GM19452 (cell line): ENCODE data around the gene GLRA1.
"Not testable (repeated sequence)": the region's sequence is repeated elsewhere in the genome, so short reads cannot be mapped to it uniquely, and the experiment has no call there.

Experiments used
- ATAC-seq: cut with Tn5 transposase; IDR thresholded peaks from one replicate; pipeline ENCODE4 v1.9.1; 2021; ENCODE audit not compliant: unreplicated experiment

GLRA1 gene

DNA sequence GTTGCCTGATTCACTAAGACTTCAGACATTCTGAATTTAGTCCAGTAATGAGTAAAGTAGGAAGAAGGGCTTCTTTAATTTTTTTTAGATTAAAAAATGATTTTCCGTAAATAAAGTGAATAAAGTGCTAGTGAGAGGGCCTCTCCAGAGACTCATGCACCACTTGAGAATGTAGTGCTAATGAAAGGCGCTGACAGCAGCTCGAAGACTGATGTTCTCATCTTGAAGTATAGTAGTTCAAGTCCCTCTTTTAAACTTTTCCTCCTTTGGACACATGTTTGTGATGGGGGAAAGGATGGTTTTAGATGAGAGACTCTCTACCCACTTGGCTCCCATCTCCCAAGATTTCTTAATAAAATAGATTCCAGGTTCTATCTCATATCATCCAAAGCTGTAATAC, 104.4 kb downstream of the GLRA1 start:
- no peak for ATAC-seq

DNA sequence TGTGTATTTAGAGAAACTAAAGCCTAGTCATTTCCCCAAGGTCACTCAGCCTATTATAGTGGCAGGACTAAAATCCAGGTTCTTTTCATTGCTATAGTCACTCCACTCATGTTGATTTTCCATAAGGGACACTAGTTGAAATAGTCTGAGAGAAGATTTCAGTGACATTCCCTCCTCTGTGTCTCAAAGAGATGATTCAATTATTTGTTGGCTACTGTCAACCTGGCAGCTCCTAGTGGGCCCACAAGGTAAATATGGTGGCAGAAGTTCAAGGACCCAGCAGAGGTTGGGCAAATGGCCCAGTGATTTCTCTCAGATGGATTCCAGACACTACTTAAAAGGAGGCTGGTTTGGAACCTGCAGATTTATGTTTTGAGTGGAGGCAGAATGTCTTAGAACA, 104.8 kb downstream of the GLRA1 start:
- no peak for ATAC-seq

DNA sequence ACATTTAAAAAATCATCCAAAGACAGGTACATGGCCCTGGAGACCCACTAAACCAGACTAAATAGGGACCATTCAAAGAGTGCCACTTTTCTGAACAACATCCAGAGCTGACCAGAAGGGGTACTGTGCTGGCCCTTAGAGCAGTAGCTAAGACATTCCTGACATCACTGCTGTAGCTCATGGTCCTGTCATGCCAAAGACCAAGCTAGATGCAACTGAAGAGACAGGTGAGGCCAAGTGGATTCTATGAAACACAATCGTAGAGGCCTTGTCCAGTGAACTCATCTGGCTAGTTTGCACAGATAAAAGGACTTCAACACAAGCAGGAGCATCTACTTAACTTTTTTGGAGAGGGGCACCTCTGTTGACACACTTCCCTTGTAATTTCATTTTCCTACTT, 109.6 kb downstream of the GLRA1 start:
- ATAC-seq, result no peak

DNA sequence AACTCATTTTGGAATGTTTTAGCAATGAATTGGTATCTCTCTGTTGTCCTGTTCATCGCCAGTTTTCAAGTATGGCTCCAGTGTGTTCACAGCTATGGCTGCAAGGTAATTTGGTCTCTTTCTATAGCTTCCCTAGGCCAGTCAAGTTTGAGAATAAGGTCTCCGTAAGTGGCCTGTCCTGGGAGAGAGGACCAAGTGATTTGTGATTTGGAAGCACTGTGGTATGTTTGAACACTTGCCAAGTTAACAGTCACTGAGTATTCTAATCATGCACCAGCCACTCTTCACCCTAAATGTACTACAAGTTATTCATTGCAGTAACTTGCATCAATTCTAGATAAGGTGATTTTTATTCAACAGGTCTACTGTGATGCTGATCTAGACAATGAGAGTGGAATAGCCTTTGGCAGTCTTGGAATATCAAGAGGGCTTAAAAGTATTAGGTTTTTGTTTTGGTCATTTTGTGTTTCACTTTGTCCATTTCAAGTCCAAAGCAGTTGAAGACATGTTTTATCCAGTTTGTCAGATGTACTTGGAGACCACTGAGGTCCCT, 111.8 kb downstream of the GLRA1 start:
- no peak for ATAC-seq

DNA sequence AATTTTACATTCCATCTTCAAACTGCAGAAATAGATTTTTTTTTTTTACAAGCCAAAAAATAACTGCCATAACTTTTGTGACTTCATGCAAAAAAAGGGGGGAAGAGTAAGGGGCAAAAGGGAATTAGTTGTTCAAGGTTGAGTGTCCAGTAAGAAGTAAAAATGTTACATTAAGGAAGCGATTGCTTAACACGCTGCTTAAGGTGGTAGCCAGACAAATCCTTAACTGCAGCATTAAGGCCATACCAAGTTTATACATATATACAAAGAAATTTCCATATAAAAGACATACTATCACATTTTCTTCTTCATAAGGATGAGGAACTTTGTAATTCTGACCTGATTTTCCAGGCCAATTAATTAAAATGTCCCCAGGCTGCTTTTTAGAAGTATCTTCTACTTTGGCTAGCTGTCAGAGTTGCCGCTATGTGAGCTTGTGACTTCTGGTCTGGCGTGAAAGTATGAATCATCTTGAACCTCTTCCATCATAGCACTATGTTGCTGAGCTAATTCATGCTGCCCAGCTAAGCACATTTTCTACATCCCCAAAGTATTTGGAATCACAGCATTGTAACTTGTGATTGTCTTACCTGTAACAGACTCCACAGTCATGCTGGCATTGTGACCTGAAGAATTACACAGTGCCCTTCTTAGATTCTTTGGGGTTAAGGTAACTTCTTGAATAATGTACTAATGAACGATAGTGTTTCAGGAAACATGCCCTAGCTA, 112.9 kb downstream of the GLRA1 start:
- no peak for ATAC-seq

DNA sequence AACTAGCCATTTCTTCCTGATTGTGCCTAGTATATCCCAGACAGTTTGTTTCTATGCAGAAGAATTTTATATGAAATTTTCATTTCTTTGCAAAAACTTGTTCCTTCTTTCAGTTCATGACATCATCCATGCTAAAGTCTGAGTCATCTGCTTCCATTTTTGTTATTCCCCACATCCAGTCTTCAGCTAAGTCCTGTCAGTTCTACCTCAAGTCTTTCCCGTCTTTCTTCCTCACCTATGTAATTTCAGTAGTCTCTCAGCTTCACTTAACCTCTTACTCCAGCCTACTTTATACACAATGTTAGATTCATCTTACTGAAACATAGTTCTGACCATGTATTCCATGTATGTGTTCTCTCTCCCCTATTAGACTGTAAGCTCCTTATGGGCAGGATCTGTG, 113.8 kb downstream of the GLRA1 start:
- ATAC-seq, result no peak

DNA sequence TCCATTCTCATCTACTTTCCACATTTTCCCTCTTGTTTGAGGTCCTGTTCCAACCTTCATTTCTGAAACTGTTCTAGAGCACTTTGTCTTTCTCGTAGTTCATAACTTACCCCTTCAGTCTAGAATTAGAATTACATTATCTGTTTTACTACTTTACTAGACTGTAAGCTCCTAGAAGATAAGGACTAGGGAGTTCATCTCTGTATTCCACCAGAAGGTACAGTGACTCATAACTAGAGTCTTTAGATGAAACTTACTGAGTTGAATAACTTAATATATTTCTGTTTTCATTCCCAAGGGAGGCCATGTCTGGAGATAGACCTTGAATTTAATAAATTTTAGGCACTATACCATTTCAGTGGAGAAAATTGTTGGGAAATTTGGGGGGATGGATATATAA, 114.2 kb downstream of the GLRA1 start:
- no peak for ATAC-seq

DNA sequence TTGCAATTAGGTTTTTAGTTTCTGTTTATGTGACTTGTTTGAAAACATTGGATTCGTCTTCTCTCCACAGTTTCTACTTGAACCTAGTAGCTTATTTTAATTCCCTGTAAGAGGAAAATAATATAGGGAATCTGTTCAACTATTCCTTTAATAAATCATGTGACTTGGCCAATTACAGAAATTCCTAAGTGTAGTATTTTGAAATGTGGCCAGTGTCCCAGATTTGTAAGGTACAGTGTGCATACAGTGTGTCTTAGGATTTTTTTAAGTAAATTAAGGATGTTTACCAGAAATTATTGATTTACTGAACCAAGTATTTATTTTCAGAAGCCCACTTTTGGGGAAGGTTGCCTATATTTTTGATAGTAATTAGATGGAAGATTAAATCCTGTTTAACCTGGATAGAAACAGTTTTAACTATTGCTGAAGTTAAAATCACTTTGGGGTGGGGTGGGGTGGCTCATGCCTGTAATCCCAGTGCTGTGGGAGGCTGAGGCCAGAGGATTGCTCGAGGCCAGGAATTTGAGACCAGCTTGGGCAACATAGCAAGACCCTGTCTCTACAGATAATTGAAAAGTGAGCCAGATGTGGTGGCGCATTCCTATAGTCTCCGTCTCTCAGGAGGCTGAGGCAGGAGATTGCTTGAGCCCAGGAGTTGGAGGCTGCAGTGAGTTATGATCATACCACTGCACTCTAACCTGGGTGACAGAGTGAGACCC, 116.0 kb downstream of the GLRA1 start:
- ATAC-seq, result no peak

DNA sequence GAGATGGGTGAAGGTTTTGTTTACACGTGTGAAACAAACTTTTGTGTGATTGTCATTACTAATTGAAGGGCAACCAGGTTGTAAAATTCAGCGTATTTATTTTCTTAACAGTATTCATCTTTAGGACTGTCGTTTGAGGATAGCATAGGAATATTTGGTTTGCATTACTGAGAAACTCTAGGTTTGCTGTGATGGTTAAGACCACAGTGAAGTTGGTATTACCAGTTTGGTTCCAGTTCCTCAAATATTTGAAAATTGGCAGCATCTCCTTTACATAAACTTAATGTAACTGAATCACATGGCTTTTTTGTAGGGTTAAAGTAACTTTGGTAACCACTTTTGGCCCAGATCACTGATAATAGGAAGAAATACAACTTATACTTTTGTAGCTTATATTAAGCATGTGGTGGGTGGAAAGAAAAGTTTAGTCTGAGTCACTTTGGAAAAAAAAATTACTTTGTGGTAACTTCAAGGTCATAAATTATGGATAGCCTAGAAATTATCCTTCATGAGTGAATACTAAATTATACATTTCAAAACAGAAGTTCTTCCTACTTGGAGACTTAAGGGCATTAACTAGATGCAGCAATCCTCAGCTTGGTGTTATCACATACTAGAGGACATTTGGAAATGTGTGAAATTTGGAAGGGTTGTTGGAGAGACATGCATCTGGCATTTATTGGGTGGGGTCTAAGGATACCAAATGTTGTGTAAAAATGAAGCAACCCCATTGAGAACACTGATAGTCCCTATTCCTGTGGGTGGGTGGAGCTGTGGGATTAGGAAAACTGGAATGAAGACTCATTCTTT, 119.0 kb downstream of the GLRA1 start:
- ATAC-seq, result no peak

DNA sequence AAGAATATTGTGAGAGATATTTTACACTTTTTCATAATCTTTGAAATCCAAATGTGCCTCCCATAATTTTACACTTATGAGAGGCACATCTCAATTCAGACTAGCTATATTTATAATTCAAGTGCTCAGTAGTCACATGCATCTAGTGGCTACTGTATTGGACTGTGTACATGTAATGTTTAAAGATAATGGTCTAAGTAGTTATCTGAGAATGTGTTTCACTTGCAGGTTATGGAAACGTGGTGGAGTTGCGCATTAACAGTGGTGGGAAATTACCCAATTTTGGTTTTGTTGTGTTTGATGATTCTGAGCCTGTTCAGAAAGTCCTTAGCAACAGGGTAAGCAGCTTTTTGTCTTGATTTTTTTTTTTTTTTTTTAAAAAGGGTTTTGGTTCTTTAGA, 124.1 kb downstream of the GLRA1 start:
- peak; percentile 46 for ATAC-seq

DNA sequence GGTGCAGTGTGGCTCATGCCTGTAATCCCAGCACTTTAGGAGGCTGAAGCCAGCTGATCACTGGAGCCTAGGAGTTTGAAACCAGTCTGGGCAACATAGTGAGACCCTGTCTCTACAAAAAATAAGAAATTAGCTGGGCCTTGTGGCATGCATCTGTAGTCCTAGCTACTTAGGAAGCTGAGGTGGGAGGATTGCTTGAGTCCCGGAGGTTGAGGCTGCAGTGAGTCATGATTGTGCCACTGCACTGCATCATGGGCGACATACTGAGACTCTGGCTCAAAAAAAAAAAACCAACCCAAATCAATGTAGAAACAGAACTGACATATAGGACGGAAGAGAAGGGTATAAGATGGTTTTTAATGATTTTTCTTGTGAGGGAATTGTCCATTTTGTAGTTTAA, 125.2 kb downstream of the GLRA1 start:
- ATAC-seq, result no peak

DNA sequence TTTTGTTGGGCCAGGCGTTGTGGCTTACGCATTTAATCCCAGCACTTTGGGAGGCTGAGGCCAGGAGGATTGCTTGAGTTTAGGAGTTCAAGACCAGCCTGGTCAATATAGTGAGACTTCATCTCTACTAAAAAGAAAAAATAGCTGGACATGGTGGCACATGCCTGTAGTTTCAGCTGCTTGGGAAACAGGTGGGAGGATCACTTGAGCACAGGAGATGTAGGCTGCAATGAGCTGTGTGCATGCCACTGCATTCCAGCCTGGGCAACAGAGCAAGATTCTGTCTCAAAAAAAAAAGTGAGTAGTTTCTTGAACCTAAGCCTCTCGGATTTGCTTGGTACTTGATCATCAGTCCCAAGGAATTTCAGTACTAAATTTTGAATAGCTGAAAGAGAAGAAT, 126.0 kb downstream of the GLRA1 start:
- ATAC-seq, result no peak

DNA sequence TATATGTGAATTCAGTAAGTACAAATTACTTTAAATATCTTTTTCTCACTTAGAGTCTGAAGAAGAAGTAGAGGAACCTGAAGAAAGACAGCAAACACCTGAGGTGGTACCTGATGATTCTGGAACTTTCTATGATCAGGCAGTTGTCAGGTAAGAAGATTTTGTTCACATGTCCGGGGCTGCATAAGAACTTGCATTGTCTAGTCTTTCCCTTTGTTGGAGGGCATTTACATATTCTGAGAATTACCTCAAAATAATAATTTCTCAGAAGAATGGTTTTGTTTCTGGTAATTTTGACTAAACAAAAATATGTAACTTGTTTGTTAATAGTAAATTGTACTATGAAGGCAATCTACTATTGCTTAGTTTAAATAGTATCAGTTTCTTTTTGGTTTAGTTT, 129.2 kb downstream of the GLRA1 start:
- ATAC-seq, result no peak

DNA sequence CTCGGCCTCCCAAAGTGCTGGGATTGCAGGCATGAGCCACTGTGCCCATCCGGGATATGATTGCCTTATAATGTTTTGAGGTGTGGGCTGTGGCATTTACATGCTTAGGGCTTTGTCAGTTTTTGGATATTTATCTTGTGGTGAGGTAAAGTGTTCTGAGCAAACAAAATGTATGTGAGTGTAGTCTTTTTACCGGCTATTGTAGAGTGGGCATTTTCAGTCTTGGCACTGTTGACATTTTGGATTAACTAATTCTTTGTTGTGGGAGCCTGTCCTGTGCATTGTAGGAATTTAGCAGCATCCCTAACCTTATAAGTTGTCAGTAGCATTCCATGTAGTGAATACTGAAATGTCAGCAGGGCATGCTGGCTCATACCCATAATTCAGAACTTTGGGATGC, 131.3 kb downstream of the GLRA1 start:
- no peak for ATAC-seq

DNA sequence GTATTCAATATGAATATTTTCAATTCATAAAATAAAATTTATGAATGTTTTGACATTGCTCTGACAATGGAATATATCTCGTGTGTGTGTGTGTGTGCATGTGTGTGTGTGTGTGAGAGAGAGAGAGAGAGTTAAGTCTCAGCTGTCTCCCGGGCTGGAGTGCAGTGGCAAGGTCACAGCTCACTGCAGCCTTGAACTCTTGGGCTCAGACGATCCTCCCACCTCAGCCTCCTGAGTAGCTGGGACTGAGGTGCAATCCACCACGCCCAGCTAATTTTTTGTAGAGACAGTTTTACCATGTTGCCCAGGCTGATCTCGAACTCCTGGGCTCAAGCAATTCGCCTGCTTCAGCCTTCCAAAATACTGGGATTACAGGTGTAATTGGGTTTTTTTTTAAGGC, 136.8 kb downstream of the GLRA1 start:
- no peak for ATAC-seq

DNA sequence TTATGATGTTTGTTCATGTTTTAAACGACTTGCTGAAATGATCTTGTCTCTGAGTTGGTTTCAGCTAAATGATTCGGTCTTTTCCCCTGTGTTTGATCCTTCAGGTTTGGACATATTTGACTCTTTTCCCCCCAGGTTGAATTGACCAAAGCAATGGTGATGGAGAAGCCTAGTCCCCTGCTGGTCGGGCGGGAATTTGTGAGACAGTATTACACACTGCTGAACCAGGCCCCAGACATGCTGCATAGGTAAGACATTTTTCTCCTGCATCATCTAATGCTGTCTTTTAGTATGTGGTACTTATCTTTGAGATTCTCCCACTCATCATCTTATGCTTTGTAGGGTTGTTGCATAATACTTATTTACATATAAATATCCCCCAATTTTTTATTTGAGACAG, 138.2 kb downstream of the GLRA1 start:
- no peak for ATAC-seq

DNA sequence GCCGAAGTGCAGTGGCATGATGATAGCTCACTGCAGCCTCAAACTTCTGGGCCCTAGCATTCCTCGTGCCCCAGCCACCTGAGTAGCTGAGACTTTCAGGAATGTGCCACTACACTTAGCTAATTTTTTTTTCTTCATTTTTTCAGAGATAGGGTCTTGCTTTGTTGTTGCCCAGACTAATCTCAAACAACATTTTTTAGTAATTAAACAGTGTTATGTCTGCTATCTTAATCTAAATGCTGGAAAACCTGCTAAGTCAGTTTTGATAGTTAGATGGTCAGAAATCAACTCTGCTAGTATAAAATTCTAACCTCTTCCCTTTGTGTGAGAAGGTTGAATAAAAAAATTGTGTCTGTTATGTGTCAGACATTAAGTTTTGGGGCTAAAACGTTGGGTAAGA, 140.5 kb downstream of the GLRA1 start:
- ATAC-seq, result no peak

DNA sequence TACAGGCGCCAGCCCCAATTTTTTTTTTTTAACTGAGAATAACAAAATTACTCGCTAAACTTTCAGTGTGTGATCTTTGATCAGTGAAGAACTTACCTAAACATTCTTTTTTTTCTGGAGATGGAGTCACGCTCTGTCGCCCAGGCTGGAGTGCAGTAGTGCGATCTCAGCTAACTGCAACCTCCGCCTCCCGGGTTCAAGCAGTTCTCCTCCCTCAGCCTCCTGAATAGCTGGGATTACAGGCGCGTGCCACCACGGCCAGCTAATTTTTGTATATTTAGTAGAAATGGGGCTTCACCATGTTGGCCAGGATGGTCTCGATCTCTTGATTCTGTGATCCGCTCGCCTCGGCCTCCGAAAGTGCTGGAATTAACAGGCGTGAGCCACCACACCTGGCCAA, 141.0 kb downstream of the GLRA1 start:
- ATAC-seq, result not testable (repeated sequence)

DNA sequence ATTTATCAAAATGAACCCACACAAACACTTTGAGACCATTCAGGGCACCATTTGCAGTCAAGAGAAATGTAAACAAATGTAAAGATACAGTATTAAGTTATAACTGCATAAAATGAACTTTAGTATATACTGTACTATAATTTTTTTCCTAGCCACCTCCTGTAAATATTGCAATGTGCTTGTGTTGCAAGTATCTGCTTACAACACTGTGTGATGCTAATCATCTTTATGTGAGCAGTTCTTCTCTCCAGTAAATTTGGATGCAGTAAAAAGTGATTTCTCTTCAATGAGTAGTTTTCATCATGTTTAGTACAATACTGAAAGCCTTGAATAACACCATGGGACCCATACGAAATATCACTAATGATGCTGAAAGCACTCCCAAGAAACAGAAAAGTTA, 143.4 kb downstream of the GLRA1 start:
- no peak for ATAC-seq

DNA sequence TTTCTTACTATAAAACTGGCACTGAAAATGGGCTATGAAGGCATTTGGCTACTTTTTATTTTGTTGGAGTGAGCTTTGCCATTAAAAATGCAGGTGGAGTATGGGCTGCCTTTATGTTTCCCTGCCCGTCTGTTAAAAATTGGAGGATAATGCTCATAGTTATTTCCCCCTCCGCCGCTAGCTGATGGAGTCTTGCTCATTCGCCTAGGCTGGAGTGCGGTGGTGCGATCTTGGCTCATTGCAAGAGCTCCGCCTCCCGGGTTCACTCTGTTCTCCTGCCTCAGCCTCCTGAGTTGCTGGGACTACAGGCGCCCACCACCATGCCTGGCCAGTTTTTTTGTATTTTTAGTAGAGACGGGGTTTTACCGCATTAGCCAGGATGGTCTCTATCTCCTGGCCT, 144.3 kb downstream of the GLRA1 start:
- ATAC-seq, result no peak

DNA sequence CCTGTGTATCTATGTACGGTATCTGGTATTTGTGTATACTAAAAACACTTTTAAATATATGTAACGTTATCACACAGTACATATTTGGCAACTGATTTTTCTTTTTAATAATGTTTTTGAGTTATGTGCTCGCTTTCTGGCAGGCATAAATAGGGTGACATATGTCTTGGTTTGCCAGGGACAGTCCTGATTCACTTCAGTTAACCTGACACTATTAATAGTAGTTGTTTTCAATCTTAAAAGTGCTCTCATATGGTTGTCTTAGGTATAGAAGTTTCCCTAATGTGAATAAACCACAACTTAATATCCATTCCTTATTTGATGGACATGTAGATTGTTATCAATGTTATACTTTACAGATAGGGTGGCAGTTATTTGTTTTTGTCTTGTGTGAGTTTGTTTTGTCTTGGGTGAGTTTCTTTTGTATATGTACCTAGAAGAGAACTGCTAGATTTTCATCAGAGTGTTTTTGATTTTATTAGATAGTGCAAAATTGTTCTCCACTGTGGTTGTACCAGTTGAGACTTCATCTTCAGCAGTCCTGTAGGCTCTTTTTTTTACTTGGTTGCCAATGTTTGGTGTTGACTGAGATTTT, 145.0 kb downstream of the GLRA1 start:
- ATAC-seq, result no peak
